ENCODE data around the gene TPX2. TPM values are rescaled to one million over a fixed set of nuclear protein-coding genes. Genes with fewer than 3 reads are reported as not detected.

The TPX2 gene
- total RNA-seq, 1 donor from 2014 or later, result 278 TPM

DNA sequence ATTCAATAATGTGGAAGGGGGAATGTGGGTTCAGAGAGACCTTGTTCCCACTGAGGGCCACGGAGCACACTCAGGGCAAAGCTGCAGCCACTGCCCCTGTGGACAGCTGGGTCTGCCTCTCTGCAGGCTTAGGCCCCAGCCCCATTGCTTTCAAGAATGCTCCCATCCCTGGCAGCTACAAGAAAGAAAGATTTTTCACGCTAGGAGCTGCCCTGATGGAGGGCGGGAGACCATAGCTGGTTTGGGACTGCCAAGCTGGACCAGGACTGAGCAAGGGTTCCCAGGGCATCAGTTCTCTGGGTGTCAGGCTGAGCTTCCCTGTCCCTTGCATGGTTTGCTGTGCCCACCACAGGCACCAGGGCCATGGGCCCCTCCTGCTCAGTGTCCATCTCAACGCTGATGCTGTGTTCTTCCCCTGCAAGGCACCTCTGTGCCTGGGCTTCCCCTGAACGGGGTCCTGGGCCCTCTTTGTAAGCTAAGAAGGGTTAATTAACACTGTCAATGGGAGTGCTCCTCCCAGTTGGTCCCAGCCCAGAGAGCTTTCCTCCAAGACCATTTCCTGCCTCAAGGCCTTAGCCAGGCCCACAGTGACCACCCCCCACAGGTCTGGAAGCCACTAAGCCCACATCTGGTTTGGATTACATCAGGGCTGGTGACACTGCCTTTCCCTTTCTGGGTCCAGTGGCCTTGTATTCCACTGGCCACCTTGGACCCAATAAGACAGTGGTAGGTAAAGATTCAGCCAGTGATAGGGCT lies 97.9 kb downstream of the TPX2 start:
- Histone ChIP-seq H3K4me2 (no peak overlapping the region), H3K4me1 (peaks cover 33% of the 10 kb centered on the region), H2AFZ (replicated peaks) (no peak overlapping the region), H3K27ac (no peak overlapping the region), H3K27me3 (no peaks in the 10 kb centered on the region), H4K20me1 (ENCODE audit: low read depth) (no peaks in the 10 kb centered on the region), H3K36me3 (no peaks in the 10 kb centered on the region), H3F3A (ENCODE audit: low read depth) (peaks cover 14% of the 10 kb centered on the region), H3K79me2 (ENCODE audit: low read depth) (no peaks in the 10 kb centered on the region), H3K9ac (no peak overlapping the region), H3K4me3 (no peak overlapping the region), H3K9me3 (ENCODE audit: low read depth) (no peaks in the 10 kb centered on the region)
- peak; percentile 49 for DNase-seq (ENCODE audit: low spot score)
- no peaks in the 10 kb centered on the region for H3K36me3 Mint-ChIP-seq
- H3K27me3 Mint-ChIP-seq (ENCODE audit: insufficient read depth, low read depth), result no peaks in the 10 kb centered on the region
- H3K4me3 Mint-ChIP-seq, result no peak overlapping the region
- no peaks in the 10 kb centered on the region for H3K9me3 Mint-ChIP-seq
- peaks cover 21% of the 10 kb centered on the region for H3K4me1 Mint-ChIP-seq
- TF ChIP-seq, protein P1, sequence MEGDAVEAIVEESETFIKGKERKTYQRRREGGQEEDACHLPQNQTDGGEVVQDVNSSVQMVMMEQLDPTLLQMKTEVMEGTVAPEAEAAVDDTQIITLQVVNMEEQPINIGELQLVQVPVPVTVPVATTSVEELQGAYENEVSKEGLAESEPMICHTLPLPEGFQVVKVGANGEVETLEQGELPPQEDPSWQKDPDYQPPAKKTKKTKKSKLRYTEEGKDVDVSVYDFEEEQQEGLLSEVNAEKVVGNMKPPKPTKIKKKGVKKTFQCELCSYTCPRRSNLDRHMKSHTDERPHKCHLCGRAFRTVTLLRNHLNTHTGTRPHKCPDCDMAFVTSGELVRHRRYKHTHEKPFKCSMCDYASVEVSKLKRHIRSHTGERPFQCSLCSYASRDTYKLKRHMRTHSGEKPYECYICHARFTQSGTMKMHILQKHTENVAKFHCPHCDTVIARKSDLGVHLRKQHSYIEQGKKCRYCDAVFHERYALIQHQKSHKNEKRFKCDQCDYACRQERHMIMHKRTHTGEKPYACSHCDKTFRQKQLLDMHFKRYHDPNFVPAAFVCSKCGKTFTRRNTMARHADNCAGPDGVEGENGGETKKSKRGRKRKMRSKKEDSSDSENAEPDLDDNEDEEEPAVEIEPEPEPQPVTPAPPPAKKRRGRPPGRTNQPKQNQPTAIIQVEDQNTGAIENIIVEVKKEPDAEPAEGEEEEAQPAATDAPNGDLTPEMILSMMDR (IDR thresholded peaks at IDR 0.05), result no peak
- no peak overlapping the region for H3K27ac Mint-ChIP-seq

DNA sequence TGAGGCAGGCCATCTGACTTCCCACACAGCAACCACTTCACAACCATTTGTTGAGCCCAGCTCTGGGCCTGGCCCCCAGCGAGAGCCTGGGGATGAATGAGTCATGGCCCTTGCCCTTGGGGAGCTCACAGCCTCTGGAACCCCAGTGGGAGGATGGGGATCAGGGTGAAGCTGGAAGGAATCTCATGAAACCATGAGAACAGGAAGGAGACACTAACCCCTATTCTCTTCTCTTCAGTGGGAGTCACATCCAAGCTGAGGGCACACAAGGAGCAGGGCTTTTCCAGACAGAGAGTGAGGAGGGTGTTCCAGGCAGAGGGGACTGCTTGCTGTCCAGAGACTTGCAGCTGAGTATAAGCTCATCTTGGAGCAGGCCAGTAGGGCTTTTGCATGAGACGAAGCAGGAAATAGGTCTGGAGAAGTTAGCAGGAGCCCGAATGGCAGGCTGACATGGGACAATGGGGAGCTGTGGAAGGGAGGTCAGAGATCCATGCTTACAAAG lies 98.9 kb downstream of the TPX2 start:
- Mint-ChIP-seq H3K36me3 (no peaks in the 10 kb centered on the region), H3K27ac (no peak overlapping the region), H3K9me3 (no peaks in the 10 kb centered on the region), H3K27me3 (ENCODE audit: insufficient read depth, low read depth) (peaks cover 2% of the 10 kb centered on the region), H3K4me1 (peaks cover 29% of the 10 kb centered on the region), H3K4me3 (no peak overlapping the region)
- Histone ChIP-seq H3K4me2 (peak overlapping the region; percentile 25), H3K27ac (no peak overlapping the region), H3K9ac (no peak overlapping the region), H2AFZ (replicated peaks) (no peak overlapping the region), H3K27me3 (no peaks in the 10 kb centered on the region), H3K9me3 (ENCODE audit: low read depth) (no peaks in the 10 kb centered on the region), H3K4me1 (peaks cover 42% of the 10 kb centered on the region), H4K20me1 (ENCODE audit: low read depth) (no peaks in the 10 kb centered on the region), H3K4me3 (no peak overlapping the region), H3F3A (ENCODE audit: low read depth) (peaks cover 14% of the 10 kb centered on the region), H3K79me2 (ENCODE audit: low read depth) (no peaks in the 10 kb centered on the region), H3K36me3 (no peaks in the 10 kb centered on the region)
- TF ChIP-seq EZH2phosphoT487 (IDR thresholded peaks at IDR 0.05) (no peak), EZH2 (IDR thresholded peaks at IDR 0.05) (no peak)
- TF ChIP-seq, protein P1 (IDR thresholded peaks at IDR 0.05), result no peak
- DNase-seq (ENCODE audit: low spot score), result no peak

DNA sequence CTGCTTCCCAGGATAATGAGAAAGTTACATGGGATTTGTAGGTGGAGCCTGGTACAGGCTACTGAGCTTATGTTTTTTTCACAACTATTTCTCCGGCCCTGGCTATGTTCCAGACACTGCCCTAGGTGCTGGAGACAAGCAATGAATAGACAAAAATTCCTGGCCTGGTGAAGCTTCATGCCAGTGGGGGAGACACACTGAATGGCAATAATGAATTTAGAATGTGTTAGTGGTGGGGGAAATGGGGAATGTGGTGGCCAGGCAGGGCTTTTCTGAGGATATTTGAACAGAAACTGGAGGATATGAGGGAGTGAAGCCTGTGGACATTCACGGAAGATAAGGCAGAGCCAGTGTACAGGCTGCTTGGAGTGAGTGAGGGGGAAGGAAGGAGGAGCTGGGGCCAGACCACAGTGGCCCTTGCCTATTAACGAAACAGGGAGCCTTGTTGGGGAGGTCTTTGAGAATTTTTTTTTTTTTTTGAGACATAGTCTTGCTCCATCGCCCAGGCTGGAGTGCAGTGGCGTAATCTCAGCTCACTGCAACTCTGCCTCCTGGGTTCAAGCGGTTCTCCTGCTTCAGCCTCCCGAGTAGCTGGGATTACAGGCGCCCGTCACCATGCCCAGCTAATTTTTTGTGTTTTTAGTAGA lies 99.7 kb downstream of the TPX2 start:
- peaks cover 34% of the 10 kb centered on the region for H3K4me1 Mint-ChIP-seq
- Histone ChIP-seq H3K4me1 (peaks cover 42% of the 10 kb centered on the region), H4K20me1 (ENCODE audit: low read depth) (no peaks in the 10 kb centered on the region), H3K36me3 (no peaks in the 10 kb centered on the region), H3K27ac (no peak overlapping the region), H3F3A (ENCODE audit: low read depth) (peaks cover 14% of the 10 kb centered on the region), H3K27me3 (no peaks in the 10 kb centered on the region), H3K79me2 (ENCODE audit: low read depth) (no peaks in the 10 kb centered on the region), H3K9ac (no peak overlapping the region), H3K9me3 (ENCODE audit: low read depth) (no peaks in the 10 kb centered on the region), H3K4me2 (no peak overlapping the region), H3K4me3 (no peak overlapping the region), H2AFZ (replicated peaks) (no peak overlapping the region)
- TF ChIP-seq EZH2phosphoT487 (IDR thresholded peaks at IDR 0.05), result no peak
- no peak for TF ChIP-seq EZH2 (IDR thresholded peaks at IDR 0.05)
- TF ChIP-seq, protein P1 (IDR thresholded peaks at IDR 0.05), result no peak
- H3K27me3 Mint-ChIP-seq (ENCODE audit: insufficient read depth, low read depth), result peaks cover 4% of the 10 kb centered on the region
- no peaks in the 10 kb centered on the region for H3K36me3 Mint-ChIP-seq
- H3K27ac Mint-ChIP-seq, result no peak overlapping the region
- H3K4me3 Mint-ChIP-seq, result no peak overlapping the region
- H3K9me3 Mint-ChIP-seq, result no peaks in the 10 kb centered on the region
- no peak for DNase-seq (ENCODE audit: low spot score)
